Activated effector memory CD4-positive, alpha-beta T cell treated with Interleukin-2 at 50 U/mL for 16 hours (primary cell): ENCODE data around the gene KLHL29.

Experiments
- DNase-seq: peaks from one replicate; pipeline ENCODE4 v3.0.0-alpha.2; 2020

Gene KLHL29

GRCh38 chr2:23668756-23669304, 283.9 kb downstream of the KLHL29 start:
- DNase-seq, result no peak

GRCh38 chr2:23669413-23670244, 284.6 kb downstream of the KLHL29 start:
- no peak for DNase-seq

GRCh38 chr2:23670245-23670592, 285.2 kb downstream of the KLHL29 start:
- DNase-seq, result no peak

- no peak for DNase-seq
Measured at GRCh38 chr2:23673082-23673481, 288.1 kb downstream of the KLHL29 start.

GRCh38 chr2:23673830-23674679, 289.1 kb downstream of the KLHL29 start:
- no peak for DNase-seq

GRCh38 chr2:23675506-23675905, 290.5 kb downstream of the KLHL29 start:
- DNase-seq, result no peak

GRCh38 chr2:23677836-23678235, 292.9 kb downstream of the KLHL29 start:
- DNase-seq, result no peak

GRCh38 chr2:23679044-23679443, 294.1 kb downstream of the KLHL29 start:
- no peak for DNase-seq

GRCh38 chr2:23680951-23681350, 296.0 kb downstream of the KLHL29 start:
- no peak for DNase-seq

GRCh38 chr2:23681356-23682140, 296.6 kb downstream of the KLHL29 start:
- no peak for DNase-seq

- DNase-seq, result no peak
Measured at GRCh38 chr2:23682481-23682880, 297.5 kb downstream of the KLHL29 start.

GRCh38 chr2:23683001-23683400, 298.0 kb downstream of the KLHL29 start:
- DNase-seq, result no peak

- DNase-seq, result no peak
Measured at GRCh38 chr2:23684395-23685176, 299.6 kb downstream of the KLHL29 start.

GRCh38 chr2:23685181-23685580, 300.2 kb downstream of the KLHL29 start:
- no peak for DNase-seq

- no peak for DNase-seq
Measured at GRCh38 chr2:23685706-23686105, 300.7 kb downstream of the KLHL29 start.

GRCh38 chr2:23686405-23687029, 301.5 kb downstream of the KLHL29 start:
- no peak for DNase-seq

- no peak for DNase-seq
Measured at GRCh38 chr2:23687214-23687613, 302.2 kb downstream of the KLHL29 start.

- no peak for DNase-seq
Measured at GRCh38 chr2:23687713-23688112, 302.7 kb downstream of the KLHL29 start.

- DNase-seq, result no peak
Measured at GRCh38 chr2:23688486-23689130, 303.6 kb downstream of the KLHL29 start.

- no peak for DNase-seq
Measured at GRCh38 chr2:23689131-23689700, 304.2 kb downstream of the KLHL29 start.

GRCh38 chr2:23689891-23690290, 304.9 kb downstream of the KLHL29 start:
- DNase-seq, result no peak
